RKO (cell line): ENCODE results near the gene PXDN.
A peak's percentile ranks its signal among the peaks of the same experiment; 100 is the strongest.

ENCODE experiments used
- DNase-seq: peaks from one replicate; pipeline ENCODE4 v3.0.0-alpha.2; 2016; ENCODE audit warnings: low spot score

PXDN gene

DNA sequence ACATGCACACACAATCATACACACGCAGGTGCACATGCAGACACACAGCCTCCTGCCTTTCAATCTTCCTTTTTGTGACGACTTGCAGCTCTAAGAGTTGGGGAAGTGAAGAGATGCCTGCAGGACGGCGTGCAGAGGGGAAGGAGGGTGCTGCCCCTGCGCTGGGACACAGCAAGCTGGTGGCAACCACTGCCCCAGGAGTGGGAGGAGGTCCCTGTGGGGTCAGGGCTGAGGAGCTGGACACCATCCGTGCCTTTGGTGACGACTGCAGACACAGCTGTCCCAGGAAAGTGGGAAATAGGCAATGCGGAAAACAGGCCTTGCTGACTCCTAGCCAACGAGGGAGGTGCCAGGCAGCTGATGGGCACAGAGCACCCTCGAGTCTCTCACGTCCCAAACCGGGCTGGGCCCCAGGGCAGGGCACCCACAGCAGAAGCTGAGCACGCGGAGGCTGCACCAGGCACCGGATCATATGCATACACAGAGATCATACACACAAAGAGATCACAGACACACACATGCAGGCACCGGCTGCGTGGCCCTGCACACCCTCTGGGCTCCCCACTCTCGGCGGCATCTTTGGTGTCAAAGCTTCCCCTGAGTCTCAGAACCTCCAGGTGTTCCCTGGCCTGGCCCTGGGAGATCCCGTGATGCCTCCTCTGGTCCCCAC, 146.1 kb downstream of the PXDN start:
- DNase-seq = no peak

DNA sequence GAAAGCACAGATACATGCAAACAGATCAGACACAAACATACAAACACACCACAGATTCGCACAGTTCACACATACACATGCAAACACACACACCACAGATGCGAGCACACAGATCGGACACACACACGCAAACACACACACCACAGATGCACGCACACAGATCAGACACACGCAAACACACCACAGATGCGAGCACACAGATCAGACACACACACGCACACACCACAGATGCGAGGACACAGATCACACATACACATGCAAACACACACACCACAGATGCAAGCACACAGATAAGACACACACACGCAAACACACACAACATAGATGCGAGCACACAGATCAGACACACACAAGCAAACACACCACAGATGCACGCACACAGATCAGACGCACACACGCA, 149.0 kb downstream of the PXDN start:
- DNase-seq = no peak

DNA sequence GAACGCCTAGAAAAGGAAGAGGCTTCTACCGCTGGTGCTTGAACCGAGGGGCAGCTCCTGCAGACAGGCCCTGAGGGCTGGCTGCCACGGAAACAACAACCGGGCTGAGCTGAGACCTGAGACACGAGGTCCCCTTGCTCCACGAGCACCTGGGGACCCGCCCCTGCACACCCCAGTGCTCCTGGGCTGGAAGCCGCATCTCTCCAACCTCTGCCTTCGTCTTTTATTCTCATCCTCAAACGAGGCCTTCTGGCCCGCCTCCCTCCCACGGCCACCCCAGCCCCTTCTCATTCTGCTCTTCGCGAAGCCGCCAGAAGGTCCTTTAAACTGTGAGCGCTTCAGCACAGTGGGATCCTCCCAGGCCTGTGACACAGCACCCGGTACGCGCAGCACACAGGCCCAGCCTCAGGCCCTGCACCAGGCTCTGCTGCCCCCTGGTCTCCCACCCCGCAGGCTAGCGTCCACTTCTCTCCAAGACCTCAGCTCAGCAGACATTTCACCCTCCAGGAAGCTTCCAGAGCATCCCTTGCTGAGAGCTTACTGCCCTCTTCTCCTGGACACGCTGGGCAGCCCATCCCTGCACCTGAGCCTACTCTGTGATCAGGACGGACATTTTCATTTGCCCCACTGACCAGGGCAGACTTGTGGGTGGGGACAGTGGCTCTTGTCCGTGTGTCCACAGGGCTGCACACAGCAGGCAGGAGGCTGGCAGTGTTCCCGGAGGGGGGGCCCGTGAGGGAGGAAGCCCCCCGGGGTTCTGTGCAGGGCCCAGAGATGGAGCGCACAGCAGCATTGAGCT, 149.7 kb downstream of the PXDN start:
- no peak for DNase-seq

DNA sequence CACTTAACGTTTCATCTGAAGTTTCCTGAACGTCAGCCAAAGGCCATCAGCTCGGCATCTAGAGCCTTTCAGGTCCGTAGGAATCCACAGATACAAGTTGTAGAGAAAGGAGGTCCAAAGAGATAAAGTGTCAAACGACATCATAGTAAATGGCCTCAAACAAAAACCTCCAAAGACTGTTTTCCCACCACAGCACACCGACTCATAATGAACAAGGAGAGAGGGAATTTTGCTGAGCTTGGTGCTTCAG, 150.3 kb downstream of the PXDN start:
- no peak for DNase-seq

DNA sequence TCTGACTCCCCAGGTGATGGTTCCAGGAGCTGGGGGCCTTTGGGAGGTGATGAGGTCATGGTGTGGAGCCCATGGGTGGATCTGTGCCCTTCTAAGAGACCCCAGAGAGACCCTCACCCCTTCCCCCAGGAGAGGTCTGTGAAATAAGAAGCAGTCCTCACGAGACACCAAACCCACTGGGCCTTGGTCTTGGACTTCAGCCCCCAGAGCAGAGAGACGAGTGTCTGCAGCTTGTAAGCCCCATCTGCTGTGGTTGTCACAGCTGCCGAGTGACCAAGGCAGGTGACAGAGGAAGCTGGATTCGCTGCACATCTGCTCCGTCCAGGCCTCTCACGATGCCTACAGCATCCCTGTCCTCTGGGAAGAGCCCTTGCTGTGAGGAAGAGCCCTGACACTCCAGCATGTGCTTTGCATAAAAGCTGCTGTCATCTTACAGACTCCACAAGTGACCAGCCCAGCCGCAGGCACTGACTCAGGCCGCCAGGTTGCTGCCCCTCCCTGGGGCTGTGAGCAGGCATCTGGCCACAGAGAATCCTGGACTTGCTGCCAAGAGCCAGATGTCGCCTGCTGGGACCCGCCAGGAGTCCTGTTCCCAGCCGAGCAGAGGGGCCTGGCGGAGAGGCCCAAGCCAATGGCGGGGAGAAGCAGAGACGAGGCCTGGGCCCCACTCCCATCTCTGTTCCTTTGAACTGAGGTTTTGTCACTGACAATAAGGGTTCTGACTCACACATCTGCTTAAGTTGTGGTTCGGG, 150.8 kb downstream of the PXDN start:
- DNase-seq = peak; percentile 3

DNA sequence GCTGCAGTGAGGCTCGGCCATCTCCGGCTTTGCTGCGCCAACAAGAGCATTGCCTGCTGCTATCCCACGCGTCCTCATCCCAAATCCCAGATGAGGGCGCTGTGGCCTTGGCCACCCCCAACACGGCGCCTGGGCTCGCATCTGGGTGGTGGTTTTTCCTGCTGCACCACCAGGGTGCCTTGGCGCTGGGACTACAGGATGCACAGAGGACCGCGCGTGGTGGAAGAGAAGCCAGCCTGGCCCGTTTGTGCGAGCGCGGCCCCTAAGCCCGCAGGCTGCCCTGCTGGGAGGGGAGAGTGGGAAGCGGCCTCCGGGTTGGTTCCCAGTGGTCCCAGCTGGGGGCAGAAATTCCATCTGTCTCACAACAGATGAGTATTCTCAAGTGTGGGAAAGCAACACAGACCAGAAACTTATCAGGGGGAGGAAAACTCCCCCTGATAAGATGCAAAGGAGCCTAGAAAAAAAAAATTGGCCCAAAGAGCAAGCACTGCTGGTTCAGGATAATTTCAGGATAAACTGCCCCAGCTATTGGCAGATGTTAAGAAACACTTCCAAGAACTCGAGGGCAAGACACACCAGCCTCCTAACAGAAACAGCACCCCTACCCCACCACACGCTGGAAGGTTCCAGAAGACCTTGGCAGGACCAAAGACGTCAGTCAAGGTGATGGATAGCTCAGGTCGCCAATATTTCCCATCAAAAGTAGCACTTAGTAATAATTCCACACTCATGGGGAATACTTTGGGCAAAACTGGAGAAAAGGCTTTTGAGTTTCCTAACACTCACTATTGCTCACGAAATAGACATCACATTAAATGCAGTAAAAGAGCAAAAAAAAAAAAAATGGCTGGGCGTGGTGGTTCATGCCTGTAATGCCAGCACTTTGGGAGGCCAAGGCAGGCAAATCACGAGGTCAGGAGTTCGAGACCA, 152.1 kb downstream of the PXDN start:
- DNase-seq = no peak

DNA sequence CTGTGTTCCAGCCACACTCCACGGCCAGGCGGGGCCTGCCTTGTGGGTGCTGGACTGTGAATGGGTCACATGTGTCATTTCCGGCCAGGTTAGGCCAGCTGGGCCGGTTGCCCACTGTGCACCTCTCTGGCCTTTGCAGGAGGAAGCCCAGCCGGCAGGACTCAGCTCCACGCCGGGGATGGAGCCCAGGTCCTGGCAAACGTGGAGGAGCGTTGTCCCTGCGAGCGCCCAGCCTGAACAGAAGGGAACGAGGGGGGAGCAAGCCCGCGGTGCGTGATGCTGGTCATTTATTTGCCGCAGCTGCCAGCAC, 152.9 kb downstream of the PXDN start:
- DNase-seq = no peak

DNA sequence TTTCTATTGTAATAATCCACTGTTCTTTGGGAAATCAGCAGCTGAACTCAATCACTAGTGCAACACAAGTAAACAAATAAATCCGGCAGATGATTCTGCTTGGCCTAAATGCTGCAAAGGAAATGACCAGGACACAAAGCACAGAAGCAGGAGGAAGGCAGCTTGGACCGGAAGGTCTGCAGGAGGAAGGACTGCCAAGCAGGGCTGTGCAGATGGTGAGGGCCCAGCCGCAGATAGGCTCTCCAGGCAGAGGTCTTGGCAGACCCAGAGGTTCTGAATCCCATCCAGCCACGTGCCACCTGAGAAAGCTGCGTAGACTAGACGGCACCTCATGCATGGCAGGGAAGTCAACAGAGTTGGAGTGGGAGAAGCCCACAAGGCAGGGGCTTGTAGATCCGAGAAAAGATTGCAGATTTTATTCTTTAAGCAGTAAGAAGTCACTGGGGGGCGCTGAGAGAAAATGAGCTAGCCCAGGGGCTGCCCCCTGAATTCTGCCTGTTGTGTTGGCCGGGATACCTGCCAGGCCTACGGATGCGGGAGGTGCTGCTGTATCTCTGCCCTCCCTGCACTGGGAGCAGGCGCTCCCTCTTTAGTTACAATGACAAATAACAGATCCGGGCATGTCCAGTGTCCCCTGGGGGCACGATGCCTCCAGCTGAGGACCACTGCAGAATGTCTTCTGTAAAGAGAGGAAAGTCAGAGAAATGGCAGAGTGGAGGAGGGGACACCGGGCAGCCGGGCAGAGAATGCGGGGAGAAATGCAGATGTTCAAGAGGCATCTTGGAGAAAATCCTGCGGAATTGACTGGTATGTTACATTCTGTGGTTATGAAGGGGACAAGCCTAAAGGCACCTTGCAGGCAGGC, 153.5 kb downstream of the PXDN start:
- DNase-seq = no peak

DNA sequence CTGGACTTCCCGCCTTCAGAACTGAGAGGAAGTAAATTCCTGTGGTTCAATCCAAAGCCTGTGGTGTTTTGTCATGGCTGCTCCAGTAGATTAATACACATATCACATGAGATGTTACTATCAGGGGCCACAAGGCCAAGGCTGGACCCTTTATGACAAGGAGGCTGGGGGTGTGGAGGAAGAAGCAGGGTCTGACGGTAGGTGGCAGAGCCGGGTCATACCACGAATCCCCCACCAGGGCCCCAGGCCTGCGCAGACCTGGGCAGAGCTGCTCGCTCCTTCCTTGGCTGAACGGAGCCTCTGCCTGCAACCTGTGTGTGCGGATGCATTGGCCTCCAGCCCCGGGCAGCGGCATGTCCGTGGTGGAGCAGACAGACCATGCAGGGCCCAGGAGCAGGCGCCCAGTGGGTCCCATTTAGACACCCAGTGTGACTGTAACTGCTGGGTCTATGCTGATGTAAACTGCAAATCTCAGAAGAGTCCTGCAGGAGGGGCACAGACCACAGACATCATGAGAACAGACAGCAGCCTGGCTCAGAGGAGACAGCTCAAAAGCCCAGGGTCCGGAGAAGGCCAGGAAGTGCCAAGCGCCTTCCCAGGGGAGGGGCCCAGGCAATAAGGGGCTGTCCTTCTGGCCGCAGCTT, 155.2 kb downstream of the PXDN start:
- DNase-seq = no peak

DNA sequence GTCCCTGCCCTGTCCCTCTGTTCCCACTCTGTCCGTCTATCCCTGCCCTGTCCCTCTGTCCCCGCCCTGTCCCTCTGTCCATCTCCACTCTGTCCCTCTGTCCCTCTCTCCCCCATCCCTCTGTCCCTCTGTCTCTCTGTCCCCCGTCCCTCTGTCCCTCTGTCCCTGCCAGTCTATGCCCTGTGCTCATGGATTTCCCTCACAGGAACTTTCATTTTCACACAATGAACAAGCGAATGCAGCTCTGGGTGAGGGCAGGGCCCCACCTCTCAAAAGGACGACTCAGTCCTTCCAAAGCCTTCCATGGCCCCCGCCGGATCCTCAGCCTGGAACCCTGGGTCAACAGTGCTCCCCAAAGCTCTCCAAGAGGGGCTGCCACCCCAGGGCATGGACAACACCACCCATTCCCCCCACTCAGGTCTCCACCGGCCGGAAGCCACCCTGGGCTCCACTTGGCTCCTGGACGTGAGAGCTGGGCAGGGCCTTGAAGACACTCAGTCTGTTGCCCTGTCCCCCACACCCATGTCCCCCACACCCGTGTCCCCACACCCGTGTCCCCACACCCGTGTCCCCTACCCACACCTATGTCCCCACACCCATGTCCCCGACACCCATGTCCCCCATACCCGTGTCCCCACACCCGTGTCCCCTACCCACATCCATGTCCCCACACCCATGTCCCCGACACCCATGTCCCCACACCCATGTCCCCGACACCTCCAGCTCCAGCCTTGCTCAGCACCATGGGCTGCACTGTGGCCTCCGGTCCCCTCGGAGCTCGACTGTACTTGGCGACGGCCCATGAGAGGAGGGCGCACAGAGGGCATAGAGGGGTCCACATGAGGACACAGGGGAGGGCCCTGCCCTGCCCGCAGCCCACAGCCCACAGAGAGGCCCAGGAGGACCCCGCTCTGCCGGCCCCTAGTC, 156.0 kb downstream of the PXDN start:
- no peak for DNase-seq

DNA sequence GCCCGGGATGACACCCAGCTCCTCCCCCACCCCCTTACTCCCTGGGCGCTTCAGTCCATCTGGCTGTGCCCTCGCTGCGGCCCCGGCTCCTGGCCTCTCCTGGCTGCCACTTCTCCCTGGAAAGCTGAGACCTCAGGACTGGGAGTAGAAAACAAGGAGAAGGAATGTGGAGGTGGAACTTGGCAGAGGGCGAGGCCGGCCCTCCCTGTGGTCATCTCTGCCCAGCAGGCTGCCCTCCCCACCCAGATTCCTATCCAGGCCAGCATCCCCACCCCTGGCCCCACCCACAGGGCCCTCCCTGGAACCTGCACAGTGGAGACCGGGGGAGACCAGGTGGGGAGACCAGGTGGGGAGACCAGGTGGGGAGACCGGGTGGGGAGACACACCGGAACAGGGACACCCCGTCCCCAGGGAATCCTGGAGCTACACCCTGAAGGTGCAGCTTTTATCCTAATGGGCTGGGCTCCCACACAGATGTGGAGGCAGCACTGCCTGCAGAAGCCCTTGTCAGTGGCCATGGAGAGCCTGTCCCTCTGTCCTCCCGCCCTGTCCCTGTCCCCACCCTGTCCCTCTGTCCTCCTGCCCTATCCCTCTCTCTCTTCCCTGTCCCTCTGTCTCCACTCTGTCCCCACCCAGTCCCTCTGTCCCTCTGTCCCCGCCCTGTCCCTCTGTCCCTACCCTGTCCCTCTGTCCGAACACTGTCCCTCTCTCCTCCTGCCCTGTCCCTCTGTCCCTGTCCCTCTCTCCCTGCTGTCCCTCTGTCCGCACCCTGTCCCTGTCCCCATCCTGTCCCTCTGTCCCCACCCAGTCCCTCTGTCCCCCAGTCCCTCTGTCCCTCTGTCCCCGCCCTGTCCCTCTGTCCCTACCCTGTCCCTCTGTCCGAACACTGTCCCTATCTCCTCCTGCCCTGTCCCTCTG, 157.1 kb downstream of the PXDN start:
- no peak for DNase-seq

DNA sequence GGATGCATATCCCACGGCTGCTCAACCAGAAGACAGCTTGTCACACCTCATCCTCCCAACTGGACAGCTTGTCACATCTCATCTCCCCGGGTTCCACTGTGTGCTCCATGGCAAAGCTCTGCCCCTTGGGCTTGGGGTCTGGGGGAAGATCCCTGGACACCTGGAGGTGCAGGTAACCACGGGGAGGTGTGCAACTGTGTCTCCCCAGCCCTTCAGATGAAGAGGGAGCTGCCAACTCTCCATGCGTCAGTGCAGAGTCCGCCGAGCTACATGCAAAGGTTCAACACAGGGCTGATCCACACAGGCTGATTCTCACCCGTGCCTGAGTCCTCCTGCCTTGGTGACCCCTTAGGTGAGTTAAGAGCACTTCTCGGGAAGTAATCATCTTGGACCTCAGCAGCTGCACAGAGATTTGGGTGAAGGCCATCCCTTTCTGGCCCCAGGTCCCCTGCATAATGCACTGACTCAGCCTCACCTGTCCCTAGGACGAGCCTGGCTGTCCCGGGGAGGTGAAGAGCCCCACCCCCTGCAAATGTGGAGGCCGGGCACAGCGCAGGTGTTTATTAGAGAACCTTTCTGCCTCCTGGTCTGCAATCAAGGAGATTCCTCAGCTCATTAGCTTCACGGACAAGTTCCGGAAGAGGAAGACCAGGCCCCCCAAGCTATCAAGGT, 157.9 kb downstream of the PXDN start:
- DNase-seq = no peak

DNA sequence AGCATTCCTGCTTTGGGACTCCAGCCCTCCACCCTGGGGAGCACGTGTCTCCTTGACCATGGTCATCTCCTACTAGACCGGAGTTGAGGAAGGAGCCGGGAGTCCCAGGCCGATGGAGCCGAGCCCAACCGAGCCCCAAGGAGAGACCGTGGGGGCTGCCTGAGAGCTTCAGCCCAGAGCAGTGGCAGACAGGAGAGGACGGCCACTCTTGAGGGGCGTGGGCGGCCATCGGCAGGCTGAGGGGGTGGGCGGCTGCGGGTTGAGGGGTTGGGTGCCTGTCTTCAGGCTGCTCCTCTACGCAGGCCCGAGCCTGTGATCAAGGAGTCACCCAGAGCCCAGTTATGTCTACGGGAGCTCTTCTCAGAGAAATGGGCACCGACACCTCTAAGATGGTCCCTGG, 158.7 kb downstream of the PXDN start:
- no peak for DNase-seq

DNA sequence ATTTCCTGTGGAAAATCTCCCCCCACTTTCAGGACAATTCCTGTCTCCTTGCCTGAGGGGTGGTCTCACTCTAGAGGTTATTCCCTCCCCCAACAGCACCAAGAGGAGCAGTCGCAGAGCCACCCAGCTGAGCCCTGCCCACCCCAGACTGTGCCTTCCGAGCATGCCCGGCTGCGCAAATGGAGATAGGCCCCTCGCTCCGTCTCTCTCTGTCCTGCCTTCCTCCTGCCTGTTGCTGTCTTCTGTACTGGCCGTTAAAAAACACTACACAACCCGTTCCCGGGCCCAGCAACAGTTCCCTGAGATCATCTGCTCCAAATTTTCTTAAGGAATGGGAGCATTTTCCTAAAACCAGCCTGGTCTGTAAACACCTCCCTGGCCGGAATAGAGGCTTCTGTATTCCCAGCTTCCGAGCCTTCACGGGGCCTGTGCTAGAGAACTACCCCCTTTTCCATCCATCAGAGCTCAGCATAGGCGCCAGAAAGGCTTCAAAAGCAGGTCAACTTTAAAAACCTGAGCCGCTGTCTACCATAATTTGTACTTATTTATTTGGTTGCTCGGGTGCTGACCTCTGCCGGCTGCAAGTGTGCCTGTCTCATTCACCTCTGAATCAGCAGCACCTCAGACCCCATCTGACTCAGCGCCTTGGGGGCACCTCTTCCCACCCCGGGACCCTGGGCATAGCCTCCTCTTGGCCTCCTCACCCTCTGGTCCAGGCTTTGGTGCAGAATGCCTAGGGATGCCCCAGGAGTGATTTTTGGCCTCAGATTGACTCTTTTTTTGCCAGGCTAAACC, 159.4 kb downstream of the PXDN start:
- peak; percentile 9 for DNase-seq

DNA sequence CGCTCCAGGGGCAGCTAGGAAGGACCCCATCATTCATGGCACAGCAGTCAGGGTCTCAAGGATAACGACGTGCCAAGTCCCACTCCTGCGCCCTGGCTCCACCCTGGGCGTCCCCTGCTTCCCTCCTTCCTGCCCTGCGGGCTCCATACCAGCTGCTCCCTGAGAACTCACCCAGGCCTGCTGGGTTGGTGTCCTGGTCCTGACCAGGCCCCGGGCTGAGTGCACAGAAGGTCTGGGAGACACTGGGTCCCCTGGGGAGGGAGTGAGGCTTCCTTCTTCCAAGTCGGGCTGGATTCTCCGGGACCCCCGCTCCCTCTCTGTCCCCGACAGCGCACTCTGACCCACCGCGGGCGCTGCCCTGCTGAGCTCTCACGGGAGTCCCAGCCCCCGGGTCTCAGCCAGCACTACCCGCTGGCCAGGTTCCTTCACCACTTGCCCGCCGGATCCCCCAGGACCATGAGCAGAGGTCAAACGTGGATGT, 160.2 kb downstream of the PXDN start:
- no peak for DNase-seq

DNA sequence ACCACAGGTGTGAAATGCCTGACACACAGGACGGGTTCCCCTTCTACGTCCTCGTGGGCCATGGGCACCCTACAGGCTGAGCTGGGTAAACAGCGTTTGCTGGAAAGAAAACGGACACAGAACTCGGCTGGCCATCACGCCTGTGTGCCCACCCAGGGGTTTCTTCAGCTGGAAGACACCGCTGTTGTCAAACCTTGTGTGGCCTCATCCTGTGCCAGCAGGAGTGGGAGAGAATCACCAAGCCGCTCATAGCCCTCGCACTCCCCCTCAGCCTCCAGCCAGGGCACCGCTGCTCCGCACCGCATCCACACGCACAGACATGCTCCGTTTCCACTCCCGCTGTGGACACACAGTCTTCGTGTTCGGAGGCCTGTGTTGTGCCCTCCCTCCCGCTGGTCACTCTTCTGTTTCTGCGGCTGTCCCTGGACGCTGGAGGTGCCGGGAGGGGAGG, 161.4 kb downstream of the PXDN start:
- DNase-seq = no peak

DNA sequence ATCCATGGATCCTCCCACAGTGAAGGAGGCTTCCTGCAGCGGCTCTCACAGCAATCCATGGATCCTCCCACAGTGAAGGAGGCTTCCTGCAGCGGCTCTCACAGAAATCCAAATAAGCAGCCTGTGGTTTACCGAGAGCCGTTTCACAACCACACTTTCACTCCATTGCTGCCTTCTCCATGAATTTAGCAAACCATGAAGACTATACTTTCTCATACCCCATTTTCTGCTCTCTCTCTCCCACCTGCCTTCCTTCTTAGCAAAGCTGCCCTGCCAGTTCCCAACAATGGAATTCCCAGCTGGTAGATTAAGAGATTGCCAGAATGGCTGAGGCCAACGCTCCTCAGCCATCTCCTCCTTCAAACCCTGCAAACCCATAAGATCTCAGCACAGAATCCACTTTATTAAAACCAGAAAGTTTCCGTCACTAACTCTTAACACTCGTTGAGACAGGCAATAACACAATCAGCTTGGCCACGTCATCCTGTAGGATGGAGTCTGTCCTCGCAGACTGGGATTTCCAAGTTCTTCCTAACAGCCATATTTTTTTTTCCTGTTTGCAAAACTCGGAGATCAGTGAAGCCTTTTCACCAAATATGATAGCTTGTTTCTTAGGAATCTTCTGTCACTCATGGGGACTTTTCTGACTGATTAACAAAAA, 162.2 kb downstream of the PXDN start:
- no peak for DNase-seq
